ENCODE measurements around the gene DNAJC22. TPM values are rescaled to one million over a fixed set of nuclear protein-coding genes. Genes with fewer than 3 reads are reported as not detected.

Gene DNAJC22
- total RNA-seq (2021) (0.14 to 0.24 TPM (median 0.23 TPM) in 3 replicates), Bru-seq, nascent RNA (percentile 28 among the genes with signal in this experiment)
- long read RNA-seq, experiment 1 = 0 reads
- long read RNA-seq, experiment 2 = 0 reads
- long read RNA-seq, experiment 3, partial matches to known transcripts = 1 of 1 reads
- long read RNA-seq, experiment 3, other reads (novel, unspliced or antisense) = 0 of 1 reads

- ATAC-seq (no peak), DNase-seq (ENCODE audit: low spot score) (no peak)
- H3K36me3 Mint-ChIP-seq = no peaks in the 10 kb centered on the region
- no peak within 1 kb of the TSS for H3K27ac Mint-ChIP-seq
- peak within 1 kb of the TSS; percentile 75 for H3K4me3 Mint-ChIP-seq
- TF ChIP-seq ZNF121 (CRISPR knock-in tag; IDR thresholded peaks at IDR 0.05) (no peak; the same call in 1 of the 2 replicates), SMAD4 (CRISPR knock-in tag; IDR thresholded peaks at IDR 0.05) (no peak), AR (CRISPR knock-in tag; IDR thresholded peaks at IDR 0.05) (no peak), TP53 (CRISPR knock-in tag; IDR thresholded peaks at IDR 0.05) (no peak), FOXP1 (CRISPR knock-in tag; IDR thresholded peaks at IDR 0.05; ENCODE audit: borderline replicate concordance) (no peak), HMGA2 (CRISPR knock-in tag; IDR thresholded peaks at IDR 0.05) (no peak)
- TF ChIP-seq, protein P1, sequence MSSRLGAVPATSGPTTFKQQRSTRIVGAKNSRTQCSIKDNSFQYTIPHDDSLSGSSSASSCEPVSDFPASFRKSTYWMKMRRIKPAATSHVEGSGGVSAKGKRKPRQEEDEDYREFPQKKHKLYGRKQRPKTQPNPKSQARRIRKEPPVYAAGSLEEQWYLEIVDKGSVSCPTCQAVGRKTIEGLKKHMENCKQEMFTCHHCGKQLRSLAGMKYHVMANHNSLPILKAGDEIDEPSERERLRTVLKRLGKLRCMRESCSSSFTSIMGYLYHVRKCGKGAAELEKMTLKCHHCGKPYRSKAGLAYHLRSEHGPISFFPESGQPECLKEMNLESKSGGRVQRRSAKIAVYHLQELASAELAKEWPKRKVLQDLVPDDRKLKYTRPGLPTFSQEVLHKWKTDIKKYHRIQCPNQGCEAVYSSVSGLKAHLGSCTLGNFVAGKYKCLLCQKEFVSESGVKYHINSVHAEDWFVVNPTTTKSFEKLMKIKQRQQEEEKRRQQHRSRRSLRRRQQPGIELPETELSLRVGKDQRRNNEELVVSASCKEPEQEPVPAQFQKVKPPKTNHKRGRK (CRISPR knock-in tag; IDR thresholded peaks at IDR 0.05; ENCODE audit: borderline replicate concordance) = no peak
- H3K4me1 Mint-ChIP-seq = peaks cover 24% of the 10 kb centered on the region
- H3K9me3 Mint-ChIP-seq = no peaks in the 10 kb centered on the region
- CTCF ChIA-PET = interaction anchor here (0.7 to 6.5 kb wide), 35 partner anchors 10 to 763 kb away, joined by 3 to 212 read pairs (median 10); partner anchors contain the start of genes C1QL4, PRPH, SPATS2 and TROAP
- peaks cover 93% of the 10 kb centered on the region for H3K27me3 Mint-ChIP-seq (ENCODE audit: low read depth)
- POLR2A ChIA-PET = interaction anchor here (0.6 to 1.9 kb wide), 6 partner anchors 15 to 309 kb away, joined by 4 to 7 read pairs (median 4); partner anchors contain the start of genes SPATS2 and TROAP
Measured at GRCh38 chr12:49346659-49347310, at the start of gene DNAJC22. DNAJC22 (plus strand) TSS chr12:49346888; CDS start chr12:49348873, 1,985 bp downstream.

GRCh38 chr12:49297695-49298060 is 49.0 kb upstream of the DNAJC22 start:
- H3K27me3 Mint-ChIP-seq (ENCODE audit: low read depth) = peaks cover 87% of the 10 kb centered on the region
- no peaks in the 10 kb centered on the region for H3K36me3 Mint-ChIP-seq
- POLR2A ChIA-PET = interaction anchor here (0.9 to 1.5 kb wide), 5 partner anchors 21 to 50 kb away, joined by 3 to 4 read pairs (median 3); partner anchors contain the start of gene TROAP
- DNase-seq (ENCODE audit: low spot score) (no peak), ATAC-seq (no peak)
- no peaks in the 10 kb centered on the region for H3K9me3 Mint-ChIP-seq
- H3K4me1 Mint-ChIP-seq = peaks cover 26% of the 10 kb centered on the region
- H3K27ac Mint-ChIP-seq = no peak overlapping the region
- CTCF ChIA-PET = interaction anchor here (0.6 to 11.7 kb wide), 44 partner anchors 12 to 443 kb away, joined by 3 to 264 read pairs (median 4); partner anchors contain the start of genes C1QL4, DNAJC22, SPATS2 and TMBIM6
- peak overlapping the region; percentile 62 for H3K4me3 Mint-ChIP-seq
- TF ChIP-seq ARID4B (CRISPR knock-in tag; IDR thresholded peaks at IDR 0.05; ENCODE audit: borderline replicate concordance) (no peak), ATF1 (CRISPR knock-in tag; IDR thresholded peaks at IDR 0.05) (no peak), NFYB (CRISPR knock-in tag; conservative IDR thresholded peaks at IDR 0.05; ENCODE audit: low read depth) (no peak), PREB (CRISPR knock-in tag; IDR thresholded peaks at IDR 0.05; ENCODE audit: borderline replicate concordance) (no peak), TEAD1 (CRISPR knock-in tag; IDR thresholded peaks at IDR 0.05) (no peak), ZNF416 (CRISPR knock-in tag; IDR thresholded peaks at IDR 0.05) (no peak), ESRRA (CRISPR knock-in tag; IDR thresholded peaks at IDR 0.05; ENCODE audit: borderline replicate concordance) (no peak), SP1 (CRISPR knock-in tag; conservative IDR thresholded peaks at IDR 0.05) (no peak), ATF2 (CRISPR knock-in tag; IDR thresholded peaks at IDR 0.05; ENCODE audit: borderline replicate concordance, low read depth) (no peak), CREM (CRISPR knock-in tag; IDR thresholded peaks at IDR 0.05) (no peak), PRRX2 (CRISPR knock-in tag; IDR thresholded peaks at IDR 0.05) (no peak), MXD4 (CRISPR knock-in tag; IDR thresholded peaks at IDR 0.05; ENCODE audit: borderline replicate concordance) (no peak)
- TF ChIP-seq, protein P2, sequence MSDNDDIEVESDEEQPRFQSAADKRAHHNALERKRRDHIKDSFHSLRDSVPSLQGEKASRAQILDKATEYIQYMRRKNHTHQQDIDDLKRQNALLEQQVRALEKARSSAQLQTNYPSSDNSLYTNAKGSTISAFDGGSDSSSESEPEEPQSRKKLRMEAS (CRISPR knock-in tag; IDR thresholded peaks at IDR 0.05) = no peak

All from WTC11 (cell line).